Measurements from ENCODE around the gene GMCL2. TPM values are rescaled to one million over a fixed set of nuclear protein-coding genes. Genes with fewer than 3 reads are reported as not detected.

GMCL2 gene
- polyA plus RNA-seq, 1 donor: not detected

DNA sequence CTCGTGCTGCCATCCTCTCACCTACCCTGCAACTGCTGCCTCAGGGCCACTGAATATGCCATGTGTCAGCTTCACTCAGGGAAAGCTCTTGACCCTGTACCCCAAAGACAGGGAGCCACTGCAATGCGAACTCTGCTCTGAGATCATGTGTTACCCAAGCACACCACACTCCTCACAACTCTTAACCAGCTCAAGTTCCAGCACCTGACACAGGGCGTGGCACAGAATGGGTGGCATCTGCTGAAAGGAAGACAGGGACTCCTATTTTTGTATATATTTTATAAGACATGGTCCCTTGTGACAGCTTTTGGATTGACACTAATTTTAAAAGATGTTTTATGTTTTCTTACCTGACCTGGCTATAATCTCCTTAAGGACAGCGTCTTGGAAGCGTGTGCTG lies 34.7 kb upstream of the GMCL2 start:
- DNase-seq (ENCODE audit: low read depth): no peak

DNA sequence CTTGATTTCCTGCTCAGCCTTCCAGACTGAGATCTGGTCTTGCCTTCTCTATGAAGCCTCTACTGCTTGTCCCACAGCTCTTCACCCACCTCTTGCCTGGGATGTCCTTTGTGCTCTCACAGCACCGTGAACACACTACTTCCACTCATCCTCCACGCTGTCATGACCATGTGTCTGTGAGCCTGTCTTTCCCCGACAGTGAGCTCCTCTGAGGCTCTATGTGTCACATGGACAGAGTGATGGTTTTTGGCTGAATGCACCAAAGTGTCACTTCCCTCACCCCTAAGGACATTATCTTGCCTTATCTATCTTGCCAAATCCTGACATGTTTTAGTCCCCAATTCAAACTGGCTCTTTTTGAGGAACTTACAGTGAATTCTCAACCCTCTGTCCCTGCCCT lies 34.1 kb upstream of the GMCL2 start:
- no peak for DNase-seq (ENCODE audit: low read depth)

- no peak for DNase-seq (ENCODE audit: low read depth)
These were observed 31.7 kb upstream of the GMCL2 start for GRCh38 chr5:178218827-178219226.

- DNase-seq (ENCODE audit: low read depth): no peak
These were observed 31.1 kb upstream of the GMCL2 start for GRCh38 chr5:178218237-178218776.

GRCh38 chr5:178216779-178217178 lies 29.6 kb upstream of the GMCL2 start:
- DNase-seq (ENCODE audit: low read depth): no peak

DNA sequence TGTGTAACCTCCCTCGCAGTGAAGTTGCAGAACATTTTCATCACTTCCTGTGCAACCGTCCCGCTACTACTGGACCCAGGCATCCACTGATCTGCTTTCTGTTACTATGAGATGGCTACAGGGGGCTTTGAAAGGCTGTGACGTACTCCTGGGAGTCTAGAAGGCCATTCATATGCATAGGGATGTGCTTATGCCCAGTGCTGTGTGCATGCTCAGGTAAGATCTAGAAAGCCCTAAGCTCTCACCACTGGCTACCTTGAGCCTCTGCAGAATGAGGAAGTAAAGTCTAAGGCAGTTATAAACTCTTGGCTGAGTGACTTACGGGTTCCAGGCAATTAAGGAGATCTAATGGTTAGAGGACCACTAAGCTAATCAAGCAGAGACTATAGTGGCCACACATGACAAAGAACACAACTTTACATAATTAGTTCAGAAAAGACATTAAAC lies 28.9 kb upstream of the GMCL2 start:
- no peak for DNase-seq (ENCODE audit: low read depth)

- DNase-seq (ENCODE audit: low read depth): no peak
These were observed 28.3 kb upstream of the GMCL2 start for GRCh38 chr5:178215280-178216002.

DNA sequence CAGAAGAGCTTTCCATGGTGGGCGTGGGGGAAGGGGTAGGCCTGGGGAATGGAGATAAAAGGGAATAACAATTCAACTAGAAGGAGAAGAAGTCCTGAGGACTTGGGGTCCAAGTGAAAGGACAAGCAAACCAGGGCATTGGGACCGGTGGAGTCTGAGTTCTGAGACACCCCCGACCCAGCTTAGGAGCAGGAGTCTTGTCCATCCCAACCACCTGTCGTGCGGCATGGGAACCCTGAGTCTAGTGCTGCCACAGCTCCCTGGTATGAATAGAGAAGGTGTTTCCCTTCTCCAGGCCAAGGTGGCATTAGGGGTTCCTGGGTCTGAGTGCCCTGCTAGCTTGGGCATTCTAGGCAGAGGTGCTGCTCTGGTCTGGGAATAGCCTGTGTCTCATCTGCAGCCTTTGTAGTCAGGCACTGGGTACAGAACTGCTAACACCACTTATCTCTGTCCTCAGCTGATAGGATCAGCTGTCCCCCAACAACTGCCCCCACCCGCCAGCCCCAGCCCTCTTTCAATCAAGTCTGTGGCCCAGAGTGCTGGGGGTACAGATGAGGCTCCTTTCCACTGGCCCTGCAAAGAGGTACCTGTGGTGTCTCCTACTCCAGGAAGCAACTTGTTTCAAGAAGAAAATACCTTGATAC lies 27.1 kb upstream of the GMCL2 start:
- no peak for DNase-seq (ENCODE audit: low read depth)

- DNase-seq (ENCODE audit: low read depth): no peak
These were observed 26.6 kb upstream of the GMCL2 start for GRCh38 chr5:178213748-178214151.

- no peak for DNase-seq (ENCODE audit: low read depth)
These were observed 25.9 kb upstream of the GMCL2 start for GRCh38 chr5:178213003-178213461.

DNA sequence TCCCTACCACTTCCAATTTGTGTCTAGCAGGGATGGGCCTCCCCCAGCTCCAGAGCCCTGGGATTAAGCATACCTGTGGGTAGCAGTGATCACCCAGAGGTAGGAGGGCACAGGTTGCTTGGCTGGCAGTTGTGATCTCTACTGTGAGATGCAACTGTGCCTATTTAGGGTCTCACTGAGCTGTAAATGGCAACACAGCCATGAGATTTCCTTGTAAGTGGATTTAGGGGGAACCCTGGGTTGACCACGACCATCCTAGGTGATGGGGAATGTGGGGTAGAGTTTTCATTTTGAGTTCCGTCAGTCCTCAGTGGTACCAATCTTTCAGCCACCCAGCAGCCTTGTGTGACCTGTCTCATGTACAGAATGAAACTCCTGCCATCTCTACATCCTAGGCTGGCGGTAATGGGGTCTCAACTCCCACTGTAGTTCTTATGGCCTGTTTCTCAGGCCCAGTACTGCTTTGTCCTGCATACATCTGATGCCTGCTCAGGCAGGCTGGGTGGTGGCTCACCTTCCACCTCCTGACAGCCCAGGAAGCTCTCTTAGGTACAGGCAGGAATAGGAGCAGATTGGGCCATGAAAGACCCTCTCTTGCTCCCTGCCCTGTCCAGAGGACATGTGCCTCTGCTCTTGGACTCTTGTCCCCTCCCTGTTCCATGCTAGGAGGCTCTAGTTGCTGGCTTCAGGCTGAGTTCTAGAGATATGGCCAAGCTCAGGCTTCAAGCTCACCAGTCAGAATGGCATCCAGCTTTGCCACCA lies 25.3 kb upstream of the GMCL2 start:
- DNase-seq (ENCODE audit: low read depth): no peak

DNA sequence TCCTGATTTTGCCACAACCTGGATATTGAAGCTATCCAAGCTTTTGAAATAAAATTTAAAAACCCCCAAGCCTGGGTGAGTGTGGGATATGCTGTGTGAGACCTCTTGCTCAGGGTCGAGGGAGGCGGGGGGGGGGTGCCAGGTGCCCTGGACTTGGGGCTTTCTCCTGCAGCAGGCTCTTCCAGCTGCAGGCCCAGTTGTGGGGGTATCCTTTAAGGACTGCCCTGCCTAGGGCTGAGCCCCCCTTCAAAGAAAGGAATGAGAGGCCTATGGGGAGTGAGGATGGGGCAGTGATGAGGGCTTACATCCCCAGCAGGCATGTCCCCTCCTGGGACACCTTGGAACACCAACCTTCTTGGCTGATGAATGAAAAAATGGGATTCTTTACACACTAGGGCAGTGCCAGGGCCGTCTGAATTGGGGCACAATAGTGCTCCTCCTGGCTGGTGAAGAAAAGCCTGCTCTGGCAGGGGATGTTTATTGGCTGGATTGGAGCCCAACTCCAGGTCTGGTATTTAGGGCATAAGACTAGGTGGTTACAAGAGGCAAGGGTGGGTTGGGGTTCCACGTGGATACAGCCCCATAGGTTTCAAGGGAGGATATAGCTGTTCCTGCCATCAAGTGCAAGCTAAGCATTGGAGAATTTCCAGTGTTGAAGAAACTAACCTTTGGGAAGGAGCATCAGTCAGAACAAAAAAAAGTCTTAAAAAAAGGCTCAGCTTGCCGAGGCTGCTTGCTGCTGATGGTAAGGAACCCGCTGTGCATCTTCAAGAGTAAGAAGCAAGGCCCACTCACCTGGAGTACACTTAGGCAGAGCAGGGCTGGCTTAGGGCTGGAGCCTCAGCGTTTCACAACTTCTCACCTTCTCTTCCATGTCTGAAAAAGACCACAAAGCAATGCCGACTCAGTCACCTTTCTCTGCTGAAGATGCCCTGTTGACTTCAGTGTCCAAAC lies 24.2 kb upstream of the GMCL2 start:
- no peak for DNase-seq (ENCODE audit: low read depth)

DNA sequence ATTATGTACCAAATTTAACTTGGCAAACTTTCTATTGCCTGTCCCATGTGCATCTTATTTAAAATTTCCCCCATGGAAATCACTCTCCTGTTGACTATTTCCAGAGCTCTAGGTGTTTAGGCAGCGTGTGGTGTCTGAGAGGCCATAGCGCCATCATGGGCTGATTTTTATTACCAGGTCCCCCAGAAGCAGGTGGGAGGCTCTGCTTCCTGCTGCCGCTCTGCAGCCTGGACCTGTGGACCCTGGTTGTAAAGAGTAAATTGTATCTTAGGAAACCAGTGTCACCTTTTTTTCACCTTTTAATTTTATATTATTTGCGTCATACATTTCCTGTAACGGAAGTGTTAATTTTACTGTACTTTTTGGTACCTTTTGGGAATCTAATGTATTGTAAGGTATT lies 23.5 kb upstream of the GMCL2 start:
- DNase-seq (ENCODE audit: low read depth): no peak

- no peak for DNase-seq (ENCODE audit: low read depth)
These were observed 22.9 kb upstream of the GMCL2 start for GRCh38 chr5:178210073-178210535.

GRCh38 chr5:178209334-178210072 lies 22.3 kb upstream of the GMCL2 start:
- DNase-seq (ENCODE audit: low read depth): no peak

DNA sequence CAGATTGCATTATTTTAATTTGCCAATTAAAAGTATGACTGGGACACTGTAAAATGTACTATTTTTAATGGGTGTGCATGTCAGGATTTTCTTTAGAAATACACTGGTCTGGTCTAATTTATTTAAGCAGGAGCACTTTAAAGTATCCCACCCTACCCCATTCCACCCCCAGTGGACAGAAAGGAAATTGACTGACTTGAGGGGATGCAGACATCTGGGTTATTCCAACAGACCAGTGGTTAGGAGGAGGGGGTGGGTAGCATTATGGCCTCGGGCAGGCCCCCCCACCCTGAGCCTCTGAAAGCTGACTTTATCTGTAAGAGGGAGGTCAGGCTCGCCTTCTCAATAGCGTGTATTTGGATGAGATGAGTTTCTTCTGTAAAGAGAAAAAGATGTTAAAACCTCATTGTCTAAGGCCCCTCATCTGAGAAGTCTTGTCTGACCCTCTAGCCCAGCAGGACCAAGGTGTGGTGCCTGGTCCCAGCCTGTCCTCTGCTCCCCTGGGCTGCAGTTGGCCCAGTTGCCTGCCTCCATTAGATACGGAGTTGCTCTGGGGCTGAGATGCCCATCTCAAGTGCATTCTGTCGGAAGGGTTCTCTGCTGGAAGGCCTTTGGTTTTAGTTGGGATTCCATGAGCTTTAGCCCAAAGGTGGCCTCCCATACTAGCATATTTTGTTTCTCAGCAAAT lies 21.5 kb upstream of the GMCL2 start:
- DNase-seq (ENCODE audit: low read depth): no peak

DNA sequence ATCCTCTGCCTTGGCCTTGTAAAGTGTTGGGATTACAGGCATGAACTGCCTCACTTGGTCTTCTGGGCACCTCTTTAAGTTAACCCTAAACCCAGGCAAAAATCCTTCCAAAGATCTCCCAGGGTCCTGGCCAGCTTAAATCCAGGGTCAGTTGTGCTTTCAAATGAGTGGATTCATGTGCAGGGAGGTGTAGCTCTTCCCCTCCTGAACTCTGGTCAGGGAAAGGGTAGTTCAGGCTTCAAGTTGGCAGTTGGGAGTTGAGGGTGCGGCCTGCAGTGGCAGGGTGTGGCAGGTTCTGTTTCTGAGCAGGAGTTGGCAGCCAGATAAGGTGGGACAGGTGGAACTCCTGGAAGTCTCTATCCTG lies 20.7 kb upstream of the GMCL2 start:
- DNase-seq (ENCODE audit: low read depth): no peak

- DNase-seq (ENCODE audit: low read depth): no peak
These were observed 20.2 kb upstream of the GMCL2 start for GRCh38 chr5:178207183-178207916.

Data from forelimb muscle (tissue), 1 donor.